Neural progenitor cell (in vitro differentiated cells): ENCODE measurements around the gene MYO1C.

Source experiments
- EZH2 ChIP-seq: fragments of 200-600 bp; sonication (generic); IDR thresholded peaks from 2 replicates; pipeline ENCODE4 v1.6.1; 2017; ENCODE audit warnings: antibody characterized with exemption, mild to moderate bottlenecking, moderate library complexity
- EZH2phosphoT487 ChIP-seq: fragments of 200-600 bp; sonication (generic); IDR thresholded peaks from 2 replicates; pipeline ENCODE4 v1.6.1; 2017; ENCODE audit warnings: antibody characterized with exemption
- TF ChIP-seq, protein P1 (sequence below): fragments of 200-600 bp; sonication (generic); IDR thresholded peaks from 2 replicates; pipeline ENCODE4 v1.5.1; 2017; ENCODE audit warnings: antibody characterized with exemption, mild to moderate bottlenecking

DNA sequence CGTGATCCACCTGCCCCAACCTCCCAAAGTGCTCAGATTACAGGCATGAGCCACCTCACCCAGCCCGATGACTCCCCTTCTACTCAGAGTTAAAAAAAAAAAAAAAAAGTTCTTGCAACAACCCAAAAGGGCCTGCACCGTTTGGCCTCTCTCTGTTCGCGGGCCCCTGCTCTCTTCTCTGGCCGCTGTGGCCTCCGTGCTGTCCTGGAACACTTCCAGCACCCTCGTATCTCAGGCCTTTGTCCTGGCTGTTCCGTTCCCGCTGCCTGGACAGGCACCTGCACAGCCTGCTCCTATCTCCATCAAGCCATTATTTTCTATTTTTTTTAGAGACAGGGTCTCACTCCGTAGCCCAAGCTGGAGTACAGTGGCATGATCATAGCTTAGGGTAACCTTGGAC is 10.8 kb downstream of the MYO1C start:
- TF ChIP-seq, protein P1, sequence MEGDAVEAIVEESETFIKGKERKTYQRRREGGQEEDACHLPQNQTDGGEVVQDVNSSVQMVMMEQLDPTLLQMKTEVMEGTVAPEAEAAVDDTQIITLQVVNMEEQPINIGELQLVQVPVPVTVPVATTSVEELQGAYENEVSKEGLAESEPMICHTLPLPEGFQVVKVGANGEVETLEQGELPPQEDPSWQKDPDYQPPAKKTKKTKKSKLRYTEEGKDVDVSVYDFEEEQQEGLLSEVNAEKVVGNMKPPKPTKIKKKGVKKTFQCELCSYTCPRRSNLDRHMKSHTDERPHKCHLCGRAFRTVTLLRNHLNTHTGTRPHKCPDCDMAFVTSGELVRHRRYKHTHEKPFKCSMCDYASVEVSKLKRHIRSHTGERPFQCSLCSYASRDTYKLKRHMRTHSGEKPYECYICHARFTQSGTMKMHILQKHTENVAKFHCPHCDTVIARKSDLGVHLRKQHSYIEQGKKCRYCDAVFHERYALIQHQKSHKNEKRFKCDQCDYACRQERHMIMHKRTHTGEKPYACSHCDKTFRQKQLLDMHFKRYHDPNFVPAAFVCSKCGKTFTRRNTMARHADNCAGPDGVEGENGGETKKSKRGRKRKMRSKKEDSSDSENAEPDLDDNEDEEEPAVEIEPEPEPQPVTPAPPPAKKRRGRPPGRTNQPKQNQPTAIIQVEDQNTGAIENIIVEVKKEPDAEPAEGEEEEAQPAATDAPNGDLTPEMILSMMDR, result no peak
- no peak for TF ChIP-seq EZH2
- no peak for TF ChIP-seq EZH2phosphoT487
